ENCODE data around the gene SHB.

Gene SHB

DNA sequence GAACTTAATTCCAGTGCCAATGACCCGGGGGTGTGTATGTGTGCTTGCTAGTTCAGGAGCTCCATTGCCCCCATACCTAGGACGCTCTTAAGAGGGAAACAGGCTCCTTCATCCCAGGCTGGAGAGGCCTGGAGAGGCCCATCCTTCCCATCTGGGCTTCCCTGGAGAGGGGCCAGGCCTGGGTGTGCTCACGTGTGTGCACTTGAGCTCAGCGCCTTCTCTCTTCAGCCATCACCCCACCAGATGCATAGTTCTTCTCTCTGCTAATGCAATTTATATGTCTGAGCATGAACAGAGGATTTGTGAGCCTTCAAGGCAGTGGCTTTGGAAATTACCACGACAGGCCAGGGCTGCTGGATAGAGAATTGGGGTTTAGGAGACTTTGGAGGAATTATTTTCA is 48.6 kb upstream of the SHB start:
- ChIA-PET CTCF (interaction anchor here (0.8 to 1.7 kb wide), 3 partner anchors 29 to 146 kb away, joined by 3 read pairs; no protein-coding TSS in a partner anchor), POLR2A (no interaction called here)
- no peaks in the 10 kb centered on the region for H3K4me1 ChIP-seq (ENCODE audit: control insufficient read depth, insufficient read depth, low read length)
- no peaks in the 10 kb centered on the region for H3K9me3 ChIP-seq (ENCODE audit: control insufficient read depth, insufficient read depth, low read depth, low read length)
- TF ChIP-seq, protein P1, sequence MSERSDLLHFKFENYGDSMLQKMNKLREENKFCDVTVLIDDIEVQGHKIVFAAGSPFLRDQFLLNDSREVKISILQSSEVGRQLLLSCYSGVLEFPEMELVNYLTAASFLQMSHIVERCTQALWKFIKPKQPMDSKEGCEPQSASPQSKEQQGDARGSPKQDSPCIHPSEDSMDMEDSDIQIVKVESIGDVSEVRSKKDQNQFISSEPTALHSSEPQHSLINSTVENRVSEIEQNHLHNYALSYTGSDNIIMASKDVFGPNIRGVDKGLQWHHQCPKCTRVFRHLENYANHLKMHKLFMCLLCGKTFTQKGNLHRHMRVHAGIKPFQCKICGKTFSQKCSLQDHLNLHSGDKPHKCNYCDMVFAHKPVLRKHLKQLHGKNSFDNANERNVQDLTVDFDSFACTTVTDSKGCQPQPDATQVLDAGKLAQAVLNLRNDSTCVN (tag by site-specific recombination; optimal IDR thresholded peaks at IDR 0.05), result no peak
- TF ChIP-seq ZNF266 (tag by site-specific recombination; IDR thresholded peaks at IDR 0.05; ENCODE audit: low read depth) (no peak), ZNF610 (tag by site-specific recombination; IDR thresholded peaks at IDR 0.05; ENCODE audit: borderline replicate concordance) (no peak), ZNF214 (tag by site-specific recombination; IDR thresholded peaks at IDR 0.05; ENCODE audit: borderline replicate concordance) (no peak), ZNF175 (tag by site-specific recombination; IDR thresholded peaks at IDR 0.05) (no peak), ZNF157 (tag by site-specific recombination; IDR thresholded peaks at IDR 0.05) (no peak), GLIS2 (tag by site-specific recombination; IDR thresholded peaks at IDR 0.05) (no peak), ZNF23 (tag by site-specific recombination; IDR thresholded peaks at IDR 0.05; ENCODE audit: borderline replicate concordance) (no peak), GLIS1 (tag by site-specific recombination; IDR thresholded peaks at IDR 0.05) (no peak), ZNF37A (tag by site-specific recombination; IDR thresholded peaks at IDR 0.05) (no peak), SALL2 (tag by site-specific recombination; IDR thresholded peaks at IDR 0.05; ENCODE audit: borderline replicate concordance) (no peak)
- TF ChIP-seq, protein P2, sequence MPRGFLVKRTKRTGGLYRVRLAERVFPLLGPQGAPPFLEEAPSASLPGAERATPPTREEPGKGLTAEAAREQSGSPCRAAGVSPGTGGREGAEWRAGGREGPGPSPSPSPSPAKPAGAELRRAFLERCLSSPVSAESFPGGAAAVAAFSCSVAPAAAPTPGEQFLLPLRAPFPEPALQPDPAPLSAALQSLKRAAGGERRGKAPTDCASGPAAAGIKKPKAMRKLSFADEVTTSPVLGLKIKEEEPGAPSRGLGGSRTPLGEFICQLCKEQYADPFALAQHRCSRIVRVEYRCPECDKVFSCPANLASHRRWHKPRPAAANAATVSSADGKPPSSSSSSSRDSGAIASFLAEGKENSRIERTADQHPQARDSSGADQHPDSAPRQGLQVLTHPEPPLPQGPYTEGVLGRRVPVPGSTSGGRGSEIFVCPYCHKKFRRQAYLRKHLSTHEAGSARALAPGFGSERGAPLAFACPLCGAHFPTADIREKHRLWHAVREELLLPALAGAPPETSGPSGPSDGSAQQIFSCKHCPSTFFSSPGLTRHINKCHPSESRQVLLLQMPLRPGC (tag by site-specific recombination; IDR thresholded peaks at IDR 0.05), result no peak
- H3K27ac ChIP-seq (ENCODE audit: extremely low read depth, low read depth, low read length), result no peak overlapping the region
- no peak overlapping the region for H3K4me3 ChIP-seq (ENCODE audit: low read depth, low read length)
- no peaks in the 10 kb centered on the region for H3K36me3 ChIP-seq (ENCODE audit: control insufficient read depth in 2 of 2, insufficient read depth in 1 of 2, low read length in 2 of 2)

DNA sequence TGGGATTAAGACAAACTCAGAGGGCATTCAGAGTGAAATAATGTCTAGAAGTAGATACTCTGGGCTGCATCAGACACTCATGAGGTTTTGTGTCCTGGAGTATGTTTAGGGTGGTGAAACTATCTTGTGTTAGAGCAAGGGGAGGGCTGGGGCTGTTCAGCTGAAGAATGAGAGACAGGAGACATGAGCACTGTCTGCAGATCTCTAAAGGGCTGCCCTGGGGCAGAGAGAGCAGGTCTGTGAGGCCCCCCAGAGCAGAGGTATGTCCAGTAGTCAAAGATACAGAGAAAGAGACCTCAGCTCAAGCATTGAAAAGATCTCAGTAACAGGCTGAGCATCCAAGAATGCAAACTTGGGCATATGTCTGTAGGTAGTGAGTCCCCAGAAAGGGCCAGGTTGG is 45.9 kb upstream of the SHB start:
- Histone ChIP-seq H3K4me3 (ENCODE audit: low read depth, low read length) (no peak overlapping the region), H3K9me3 (ENCODE audit: control insufficient read depth, insufficient read depth, low read depth, low read length) (no peaks in the 10 kb centered on the region), H3K4me1 (ENCODE audit: control insufficient read depth, insufficient read depth, low read length) (no peaks in the 10 kb centered on the region), H3K36me3 (ENCODE audit: control insufficient read depth in 2 of 2, insufficient read depth in 1 of 2, low read length in 2 of 2) (no peaks in the 10 kb centered on the region), H3K27ac (ENCODE audit: extremely low read depth, low read depth, low read length) (no peak overlapping the region)
- TF ChIP-seq, protein P2 (tag by site-specific recombination; IDR thresholded peaks at IDR 0.05), result no peak
- TF ChIP-seq ZNF140 (tag by site-specific recombination; IDR thresholded peaks at IDR 0.05), result no peak
- TF ChIP-seq, protein P3, sequence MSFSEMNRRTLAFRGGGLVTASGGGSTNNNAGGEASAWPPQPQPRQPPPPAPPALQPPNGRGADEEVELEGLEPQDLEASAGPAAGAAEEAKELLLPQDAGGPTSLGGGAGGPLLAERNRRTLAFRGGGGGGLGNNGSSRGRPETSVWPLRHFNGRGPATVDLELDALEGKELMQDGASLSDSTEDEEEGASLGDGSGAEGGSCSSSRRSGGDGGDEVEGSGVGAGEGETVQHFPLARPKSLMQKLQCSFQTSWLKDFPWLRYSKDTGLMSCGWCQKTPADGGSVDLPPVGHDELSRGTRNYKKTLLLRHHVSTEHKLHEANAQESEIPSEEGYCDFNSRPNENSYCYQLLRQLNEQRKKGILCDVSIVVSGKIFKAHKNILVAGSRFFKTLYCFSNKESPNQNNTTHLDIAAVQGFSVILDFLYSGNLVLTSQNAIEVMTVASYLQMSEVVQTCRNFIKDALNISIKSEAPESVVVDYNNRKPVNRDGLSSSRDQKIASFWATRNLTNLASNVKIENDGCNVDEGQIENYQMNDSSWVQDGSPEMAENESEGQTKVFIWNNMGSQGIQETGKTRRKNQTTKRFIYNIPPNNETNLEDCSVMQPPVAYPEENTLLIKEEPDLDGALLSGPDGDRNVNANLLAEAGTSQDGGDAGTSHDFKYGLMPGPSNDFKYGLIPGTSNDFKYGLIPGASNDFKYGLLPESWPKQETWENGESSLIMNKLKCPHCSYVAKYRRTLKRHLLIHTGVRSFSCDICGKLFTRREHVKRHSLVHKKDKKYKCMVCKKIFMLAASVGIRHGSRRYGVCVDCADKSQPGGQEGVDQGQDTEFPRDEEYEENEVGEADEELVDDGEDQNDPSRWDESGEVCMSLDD (tag by site-specific recombination; IDR thresholded peaks at IDR 0.05), result no peak
- no peak for TF ChIP-seq ZNF837 (tag by site-specific recombination; IDR thresholded peaks at IDR 0.05)
- TF ChIP-seq, protein P4, sequence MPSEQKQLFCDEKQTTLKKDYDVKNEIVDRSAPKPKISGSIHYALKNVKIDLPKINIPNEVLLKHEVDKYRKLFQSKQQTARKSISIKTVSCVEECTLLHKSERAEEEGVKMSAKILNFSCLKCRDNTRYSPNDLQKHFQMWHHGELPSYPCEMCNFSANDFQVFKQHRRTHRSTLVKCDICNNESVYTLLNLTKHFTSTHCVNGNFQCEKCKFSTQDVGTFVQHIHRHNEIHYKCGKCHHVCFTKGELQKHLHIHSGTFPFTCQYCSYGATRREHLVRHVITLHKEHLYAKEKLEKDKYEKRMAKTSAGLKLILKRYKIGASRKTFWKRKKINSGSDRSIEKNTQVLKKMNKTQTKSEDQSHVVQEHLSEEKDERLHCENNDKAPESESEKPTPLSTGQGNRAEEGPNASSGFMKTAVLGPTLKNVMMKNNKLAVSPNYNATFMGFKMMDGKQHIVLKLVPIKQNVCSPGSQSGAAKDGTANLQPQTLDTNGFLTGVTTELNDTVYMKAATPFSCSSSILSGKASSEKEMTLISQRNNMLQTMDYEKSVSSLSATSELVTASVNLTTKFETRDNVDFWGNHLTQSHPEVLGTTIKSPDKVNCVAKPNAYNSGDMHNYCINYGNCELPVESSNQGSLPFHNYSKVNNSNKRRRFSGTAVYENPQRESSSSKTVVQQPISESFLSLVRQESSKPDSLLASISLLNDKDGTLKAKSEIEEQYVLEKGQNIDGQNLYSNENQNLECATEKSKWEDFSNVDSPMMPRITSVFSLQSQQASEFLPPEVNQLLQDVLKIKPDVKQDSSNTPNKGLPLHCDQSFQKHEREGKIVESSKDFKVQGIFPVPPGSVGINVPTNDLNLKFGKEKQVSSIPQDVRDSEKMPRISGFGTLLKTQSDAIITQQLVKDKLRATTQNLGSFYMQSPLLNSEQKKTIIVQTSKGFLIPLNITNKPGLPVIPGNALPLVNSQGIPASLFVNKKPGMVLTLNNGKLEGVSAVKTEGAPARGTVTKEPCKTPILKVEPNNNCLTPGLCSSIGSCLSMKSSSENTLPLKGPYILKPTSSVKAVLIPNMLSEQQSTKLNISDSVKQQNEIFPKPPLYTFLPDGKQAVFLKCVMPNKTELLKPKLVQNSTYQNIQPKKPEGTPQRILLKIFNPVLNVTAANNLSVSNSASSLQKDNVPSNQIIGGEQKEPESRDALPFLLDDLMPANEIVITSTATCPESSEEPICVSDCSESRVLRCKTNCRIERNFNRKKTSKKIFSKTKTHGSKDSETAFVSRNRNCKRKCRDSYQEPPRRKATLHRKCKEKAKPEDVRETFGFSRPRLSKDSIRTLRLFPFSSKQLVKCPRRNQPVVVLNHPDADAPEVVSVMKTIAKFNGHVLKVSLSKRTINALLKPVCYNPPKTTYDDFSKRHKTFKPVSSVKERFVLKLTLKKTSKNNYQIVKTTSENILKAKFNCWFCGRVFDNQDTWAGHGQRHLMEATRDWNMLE (tag by site-specific recombination; conservative IDR thresholded peaks at IDR 0.05; ENCODE audit: low read depth), result no peak
- no peak for TF ChIP-seq ZNF121 (tag by site-specific recombination; IDR thresholded peaks at IDR 0.05)
- no peak for TF ChIP-seq ZNF211 (tag by site-specific recombination; IDR thresholded peaks at IDR 0.05; ENCODE audit: low read depth)
- TF ChIP-seq ZNF423 (tag by site-specific recombination; IDR thresholded peaks at IDR 0.05), result no peak
- no peak for TF ChIP-seq HOXD13 (CRISPR knock-in tag; IDR thresholded peaks at IDR 0.05; ENCODE audit: borderline replicate concordance)
- no peak for TF ChIP-seq ZNF138 (tag by site-specific recombination; IDR thresholded peaks at IDR 0.05; ENCODE audit: borderline replicate concordance)
- no peak for TF ChIP-seq TCF7L2 (IDR thresholded peaks at IDR 0.05; ENCODE audit: borderline replicate concordance, low read depth, low read length)
- ChIA-PET POLR2A (interaction anchor here (0.6 kb wide), 1 partner anchor 531 kb away, joined by 3 read pairs; no protein-coding TSS in a partner anchor), CTCF (no interaction called here)
